Midbrain (tissue), 1 donor: ENCODE data around the gene CARTPT.

ENCODE experiments used
- DNase-seq: peaks from one replicate; lab custom pipeline; 2025; lab: John Stamatoyannopoulos, UW

CARTPT gene

GRCh38 chr5:71719063-71719964 lies at the start of gene CARTPT:
TSS of gene CARTPT (plus strand) at chr5:71719275. CDS start at chr5:71719294, 19 bp downstream.
- DNase-seq, result no peak

GRCh38 chr5:71677977-71678376 lies 41.1 kb upstream of the CARTPT start:
- DNase-seq, result no peak

- DNase-seq, result no peak
These were observed 39.4 kb upstream of the CARTPT start for GRCh38 chr5:71679714-71680113.

- DNase-seq, result no peak
These were observed 38.6 kb upstream of the CARTPT start for GRCh38 chr5:71680510-71680909.

- DNase-seq, result no peak
These were observed 37.8 kb upstream of the CARTPT start for GRCh38 chr5:71681296-71681695.

- no peak for DNase-seq
These were observed 34.8 kb upstream of the CARTPT start for GRCh38 chr5:71684309-71684708.

- DNase-seq, result no peak
These were observed 25.1 kb upstream of the CARTPT start for GRCh38 chr5:71693828-71694427.

GRCh38 chr5:71695071-71695470 lies 24.0 kb upstream of the CARTPT start:
- DNase-seq, result no peak

GRCh38 chr5:71695595-71695994 lies 23.5 kb upstream of the CARTPT start:
- DNase-seq, result no peak

- no peak for DNase-seq
These were observed 21.1 kb upstream of the CARTPT start for GRCh38 chr5:71697967-71698366.

GRCh38 chr5:71699233-71699632 lies 19.8 kb upstream of the CARTPT start:
- DNase-seq, result no peak

GRCh38 chr5:71699751-71700150 lies 19.3 kb upstream of the CARTPT start:
- no peak for DNase-seq

- DNase-seq, result no peak
These were observed 18.3 kb upstream of the CARTPT start for GRCh38 chr5:71700803-71701202.

- DNase-seq, result no peak
These were observed 17.7 kb upstream of the CARTPT start for GRCh38 chr5:71701407-71701806.

- no peak for DNase-seq
These were observed 15.1 kb upstream of the CARTPT start for GRCh38 chr5:71703941-71704340.

GRCh38 chr5:71705421-71705820 lies 13.7 kb upstream of the CARTPT start:
- DNase-seq, result no peak

- no peak for DNase-seq
These were observed 12.2 kb upstream of the CARTPT start for GRCh38 chr5:71706906-71707305.

- DNase-seq, result no peak
These were observed 7.5 kb upstream of the CARTPT start for GRCh38 chr5:71711610-71712009.

GRCh38 chr5:71714911-71715310 lies 4.2 kb upstream of the CARTPT start:
- no peak for DNase-seq

- no peak for DNase-seq
These were observed 8.9 kb downstream of the CARTPT start for GRCh38 chr5:71727978-71728377.

- no peak for DNase-seq
These were observed 11.9 kb downstream of the CARTPT start for GRCh38 chr5:71731015-71731414.

- DNase-seq, result no peak
These were observed 12.9 kb downstream of the CARTPT start for GRCh38 chr5:71732011-71732410.

GRCh38 chr5:71734141-71734540 lies 15.1 kb downstream of the CARTPT start:
- no peak for DNase-seq
